IMR-90 (cell line): ENCODE results near the gene FAF1. TPM values are rescaled to one million over a fixed set of nuclear protein-coding genes. Genes with fewer than 3 reads are reported as not detected.

Source experiments
- ATAC-seq: fragments of 200-7000 bp; cut with Tn5 transposase; 2 replicates; pipeline ENCODE4 v1.9.1; 2020; ENCODE audit warnings: low read depth, mild to moderate bottlenecking, moderate library complexity
- BruUV-seq: library from RNA; stranded (reverse); fragments of 400-500 nt; replicated peaks from 2 replicates; lab custom pipeline; 2021; lab: Mats Ljungman, UMichigan
- CTCF ChIA-PET: fragments of 300-600 bp; formaldehyde crosslinking; extraction: SDS; loops from one replicate; lab custom pipeline; 2021; ENCODE audit warnings: antibody characterized with exemption; lab: Yijun Ruan, JAX
- POLR2A ChIA-PET: fragments of 300-600 bp; sonication (Branson Sonifier 250); formaldehyde crosslinking; loops from one replicate; lab custom pipeline; 2022; ENCODE audit warnings: antibody characterized with exemption; ENCODE audit not compliant: unreplicated experiment; lab: Charles Lee
- DNase-seq: peaks from one replicate; pipeline ENCODE4 v3.0.0; 2013
- H2AFZ ChIP-seq: replicated peaks from 2 replicates; pipeline ENCODE3; 2013; ENCODE audit warnings: low read length, mild to moderate bottlenecking; ENCODE audit not compliant: poor library complexity
- H2AK5ac ChIP-seq: 2 replicates; pipeline ENCODE4 v1.6.1; 2013; ENCODE audit warnings: low read depth, low read length, inconsistent platforms
- H2AK9ac ChIP-seq: replicated peaks from 2 replicates; pipeline ENCODE3; 2013; ENCODE audit warnings: mild to moderate bottlenecking, low read depth, low read length, moderate library complexity; ENCODE audit not compliant: poor library complexity
- H2BK120ac ChIP-seq: 2 replicates; pipeline ENCODE4 v1.6.1; 2013; ENCODE audit warnings: low read depth, low read length, inconsistent platforms
- H2BK15ac ChIP-seq: 3 replicates; pipeline ENCODE4 v1.6.1; 2013; ENCODE audit warnings: low read depth, low read length, inconsistent platforms
- H2BK20ac ChIP-seq: 2 replicates; pipeline ENCODE4 v1.6.1; 2013; ENCODE audit warnings: low read depth, mild to moderate bottlenecking, inconsistent platforms, low read length, moderate library complexity
- H2BK5ac ChIP-seq: 2 replicates; pipeline ENCODE4 v1.6.1; 2013; ENCODE audit warnings: mild to moderate bottlenecking, low read depth, low read length, inconsistent platforms; ENCODE audit not compliant: poor library complexity, severe bottlenecking
- H3K14ac ChIP-seq: replicated peaks from 2 replicates; pipeline ENCODE4 v1.6.1; 2013; ENCODE audit warnings: low read depth, low read length, inconsistent platforms
- H3K18ac ChIP-seq: 2 replicates; pipeline ENCODE4 v1.6.1; 2013; ENCODE audit warnings: low read depth, low read length, control low read depth
- H3K23ac ChIP-seq: 2 replicates; pipeline ENCODE4 v1.6.1; 2013; ENCODE audit warnings: low read depth, low read length, inconsistent platforms
- H3K27ac ChIP-seq: 2 replicates; pipeline ENCODE4 v1.5.1; 2013; ENCODE audit warnings: mild to moderate bottlenecking, control low read depth, low read length; ENCODE audit not compliant: insufficient read depth
- H3K27me3 ChIP-seq: 2 replicates; pipeline ENCODE4 v1.6.1; 2013; ENCODE audit warnings: low read length; ENCODE audit not compliant: control insufficient read depth, insufficient read depth
- H3K36me3 ChIP-seq: 2 replicates; pipeline ENCODE4 v1.6.1; 2013; ENCODE audit warnings: low read length, mixed read lengths; ENCODE audit not compliant: control insufficient read depth, insufficient read depth
- H3K4ac ChIP-seq: 2 replicates; pipeline ENCODE4 v1.6.1; 2013; ENCODE audit warnings: low read depth, low read length, inconsistent platforms
- H3K4me1 ChIP-seq: 2 replicates; pipeline ENCODE4 v1.6.1; 2013; ENCODE audit warnings: low read length, mixed read lengths; ENCODE audit not compliant: control insufficient read depth, insufficient read depth
- H3K4me2 ChIP-seq: 2 replicates; pipeline ENCODE4 v1.6.1; 2013; ENCODE audit warnings: low read depth, mild to moderate bottlenecking, control low read depth, low read length, moderate library complexity
- H3K4me3 ChIP-seq: 2 replicates; pipeline ENCODE4 v1.5.1; 2013; ENCODE audit warnings: low read depth, mild to moderate bottlenecking, control low read depth, low read length, moderate library complexity; ENCODE audit not compliant: insufficient read depth
- H3K56ac ChIP-seq: 2 replicates; pipeline ENCODE4 v1.6.1; 2013; ENCODE audit warnings: low read length, inconsistent platforms; ENCODE audit not compliant: insufficient read depth; ENCODE audit errors: extremely low read depth
- H3K79me1 ChIP-seq, 2 experiments: 2 replicates each; pipeline ENCODE4 v1.6.1; 2013; ENCODE audit warnings: low read length in 2 of 2, inconsistent platforms in 1 of 2, low read depth in 1 of 2
- H3K9ac ChIP-seq: 2 replicates; pipeline ENCODE4 v1.6.1; 2013; ENCODE audit warnings: low read depth, low read length, control low read depth
- H3K9me1 ChIP-seq: 2 replicates; pipeline ENCODE4 v1.6.1; 2013; ENCODE audit warnings: low read length, inconsistent platforms; ENCODE audit not compliant: insufficient read depth
- H3K9me3 ChIP-seq: 2 replicates; pipeline ENCODE4 v1.6.1; 2013; ENCODE audit warnings: low read length; ENCODE audit not compliant: control insufficient read depth, insufficient read depth
- H4K20me1 ChIP-seq: 2 replicates; pipeline ENCODE4 v1.6.1; 2013; ENCODE audit warnings: low read length, inconsistent platforms; ENCODE audit not compliant: insufficient read depth
- H4K5ac ChIP-seq: 2 replicates; pipeline ENCODE4 v1.6.1; 2013; ENCODE audit warnings: mild to moderate bottlenecking, low read depth, low read length, control low read depth
- H4K8ac ChIP-seq, 2 experiments: 2 replicates each; pipeline ENCODE4 v1.6.1; 2013; ENCODE audit warnings: low read depth in 2 of 2, low read length in 2 of 2, control low read depth in 1 of 2, inconsistent platforms in 1 of 2
- H4K91ac ChIP-seq: 2 replicates; pipeline ENCODE4 v1.6.1; 2013; ENCODE audit warnings: low read depth, low read length, inconsistent platforms; ENCODE audit not compliant: insufficient read depth
- BHLHE40 ChIP-seq: fragments of 150-350 bp; IDR thresholded peaks from 2 replicates; pipeline ENCODE4 v1.6.1; 2016; ENCODE audit warnings: mild to moderate bottlenecking, low read depth, low read length
- CHD1 ChIP-seq: IDR thresholded peaks from 2 replicates; pipeline ENCODE4 v1.6.1; 2012; ENCODE audit warnings: low read depth, low read length, improper control_type of control experiment
- ELK1 ChIP-seq: fragments of 150-350 bp; IDR thresholded peaks from 2 replicates; pipeline ENCODE4 v1.6.1; 2016; ENCODE audit warnings: low read depth, mild to moderate bottlenecking, low read length, moderate library complexity, borderline replicate concordance
- FOS ChIP-seq: fragments of 150-350 bp; IDR thresholded peaks from 2 replicates; pipeline ENCODE4 v1.6.1; 2016; ENCODE audit warnings: low read depth, low read length
- MAFK ChIP-seq: IDR thresholded peaks from 2 replicates; pipeline ENCODE4 v1.6.1; 2012; ENCODE audit warnings: low read depth, low read length, improper control_type of control experiment
- MXI1 ChIP-seq: IDR thresholded peaks from 2 replicates; pipeline ENCODE4 v1.6.1; 2012; ENCODE audit warnings: low read depth, mild to moderate bottlenecking, low read length, moderate library complexity, borderline replicate concordance
- RCOR1 ChIP-seq: IDR thresholded peaks from 2 replicates; pipeline ENCODE4 v1.6.1; 2012; ENCODE audit warnings: mild to moderate bottlenecking, low read length, improper control_type of control experiment; ENCODE audit not compliant: insufficient replicate concordance
- SMC3 ChIP-seq: fragments of 150-350 bp; IDR thresholded peaks from 2 replicates; pipeline ENCODE4 v1.6.1; 2016; ENCODE audit warnings: low read depth, mild to moderate bottlenecking, antibody characterized with exemption, low read length, moderate library complexity
- USF2 ChIP-seq: fragments of 150-350 bp; IDR thresholded peaks from 2 replicates; pipeline ENCODE4 v1.6.1; 2017; ENCODE audit warnings: mild to moderate bottlenecking, antibody characterized with exemption, low read length, low read depth
- WGBS, 2 experiments: methylation state at CpG; one replicate each; pipeline versions ENCODE4 v1.1.5 to v1.1.7; 2013; ENCODE audit warnings: missing lambda C conversion rate in 2 of 2; ENCODE audit not compliant: insufficient read length in 1 of 2; ENCODE audit errors: extremely low coverage in 2 of 2; 5-methylcytosine and 5-hydroxymethylcytosine counted together
- dilution Hi-C: fragments of 300-500 bp; cut with HindIII; formaldehyde crosslinking; loops from one replicate; pipeline ENCODE4 v1.14.3; 2018; ENCODE audit warnings: low sequenced_read_pairs; ENCODE audit not compliant: unreplicated experiment
- in situ Hi-C: fragments of 300-500 bp; cut with MboI; formaldehyde crosslinking; loops from 3 replicates; pipeline ENCODE4 v1.14.3; 2019; ENCODE audit warnings: low sequenced_read_pairs, inconsistent platforms, mixed read lengths
- intact Hi-C: fragments of 100-400 bp; cut with micrococcal nuclease; formaldehyde crosslinking; loops from 2 replicates; pipeline ENCODE4 v1.10.0; 2022
- polyA plus RNA-seq, 3 experiments: library from polyadenylated mRNA; depleted of rRNA; stranded (reverse); fragments of >200 nt; gene quantifications; 2 replicates each; pipeline ENCODE4 v1.2.3, GENCODE V29; 2012; ENCODE audit warnings: low replicate concordance in 1 of 3
- total RNA-seq: library from RNA; depleted of rRNA; stranded (reverse); fragments of >200 nt; gene quantifications from 2 replicates; pipeline ENCODE4 v1.2.3, GENCODE V29; 2012
- TF ChIP-seq, protein P1 (sequence below): conservative IDR thresholded peaks from 2 replicates; pipeline ENCODE4 v1.5.1; 2012; ENCODE audit warnings: mild to moderate bottlenecking, low read depth, low read length, improper control_type of control experiment

Gene FAF1
- total and polyA plus RNA-seq, 2 of the 4 experiments (the other 2 are of a cell fraction): 18.8 to 72.9 TPM

- POLR2A ChIA-PET: no interaction called here
- Histone ChIP-seq H3K4me2 (no peak overlapping the region), H3K4ac (no peak overlapping the region), H2BK5ac (no peak overlapping the region), H3K18ac (no peak overlapping the region), H2BK20ac (no peak overlapping the region), H4K91ac (no peak overlapping the region), H2BK120ac (no peak overlapping the region), H3K4me3 (no peak overlapping the region), H3K27ac (no peak overlapping the region), H3K4me1 (no peaks in the 10 kb centered on the region), H4K8ac (no peak overlapping the region), H3K56ac (no peak overlapping the region), H3K79me1 (no peaks in the 10 kb centered on the region), H3K23ac (no peak overlapping the region), H3K36me3 (no peaks in the 10 kb centered on the region), H2BK15ac (no peak overlapping the region), H3K14ac (no peak overlapping the region), H3K9ac (no peak overlapping the region), H2AFZ (no peak overlapping the region), H3K27me3 (no peaks in the 10 kb centered on the region), H4K5ac (no peak overlapping the region), H3K9me3 (no peaks in the 10 kb centered on the region), H4K20me1 (no peaks in the 10 kb centered on the region), H3K9me1 (no peaks in the 10 kb centered on the region), H2AK9ac (no peak overlapping the region), H2AK5ac (no peak overlapping the region)
- in situ Hi-C loops: no loop called here
- ATAC-seq (no peak), DNase-seq (no peak)
- CTCF ChIA-PET: no interaction called here
- dilution Hi-C loops: no loop called here
- BruUV-seq: no TSS peak
- TF ChIP-seq USF2 (no peak), MXI1 (no peak), RCOR1 (no peak), MAFK (no peak), FOS (no peak), BHLHE40 (no peak), SMC3 (no peak), ELK1 (no peak), CHD1 (no peak)
- TF ChIP-seq, protein P1, sequence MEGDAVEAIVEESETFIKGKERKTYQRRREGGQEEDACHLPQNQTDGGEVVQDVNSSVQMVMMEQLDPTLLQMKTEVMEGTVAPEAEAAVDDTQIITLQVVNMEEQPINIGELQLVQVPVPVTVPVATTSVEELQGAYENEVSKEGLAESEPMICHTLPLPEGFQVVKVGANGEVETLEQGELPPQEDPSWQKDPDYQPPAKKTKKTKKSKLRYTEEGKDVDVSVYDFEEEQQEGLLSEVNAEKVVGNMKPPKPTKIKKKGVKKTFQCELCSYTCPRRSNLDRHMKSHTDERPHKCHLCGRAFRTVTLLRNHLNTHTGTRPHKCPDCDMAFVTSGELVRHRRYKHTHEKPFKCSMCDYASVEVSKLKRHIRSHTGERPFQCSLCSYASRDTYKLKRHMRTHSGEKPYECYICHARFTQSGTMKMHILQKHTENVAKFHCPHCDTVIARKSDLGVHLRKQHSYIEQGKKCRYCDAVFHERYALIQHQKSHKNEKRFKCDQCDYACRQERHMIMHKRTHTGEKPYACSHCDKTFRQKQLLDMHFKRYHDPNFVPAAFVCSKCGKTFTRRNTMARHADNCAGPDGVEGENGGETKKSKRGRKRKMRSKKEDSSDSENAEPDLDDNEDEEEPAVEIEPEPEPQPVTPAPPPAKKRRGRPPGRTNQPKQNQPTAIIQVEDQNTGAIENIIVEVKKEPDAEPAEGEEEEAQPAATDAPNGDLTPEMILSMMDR: no peak
- no CpG with 5 or more reads among the region's 4 CpGs for WGBS, 2 experiments
- intact Hi-C loops: no loop called here
These were observed 438.4 kb downstream of the FAF1 start for GRCh38 chr1:50521703-50522102.
